HUES48 (cell line): ENCODE measurements around the gene LRRC27.

ENCODE experiments used
- H3K27ac ChIP-seq: one replicate; pipeline ENCODE4 v1.7.0; 2013; ENCODE audit warnings: low read depth, low read length, inconsistent platforms
- H3K27me3 ChIP-seq: 2 replicates; pipeline ENCODE4 v1.6.1; 2013; ENCODE audit warnings: mild to moderate bottlenecking, low read length; ENCODE audit not compliant: control insufficient read depth, insufficient read depth
- H3K36me3 ChIP-seq: 2 replicates; pipeline ENCODE4 v1.6.1; 2013; ENCODE audit warnings: low read length; ENCODE audit not compliant: control insufficient read depth, insufficient read depth
- H3K4me1 ChIP-seq: 2 replicates; pipeline ENCODE4 v1.6.1; 2013; ENCODE audit warnings: mild to moderate bottlenecking, low read length; ENCODE audit not compliant: control insufficient read depth, insufficient read depth
- H3K4me3 ChIP-seq: 2 replicates; pipeline ENCODE4 v1.5.1; 2013; ENCODE audit warnings: mild to moderate bottlenecking, low read depth, low read length
- H3K9ac ChIP-seq: 2 replicates; pipeline ENCODE4 v1.6.1; 2013; ENCODE audit warnings: mild to moderate bottlenecking, low read depth, low read length, moderate library complexity
- H3K9me3 ChIP-seq: 2 replicates; pipeline ENCODE4 v1.6.1; 2013; ENCODE audit warnings: low read length; ENCODE audit not compliant: control insufficient read depth, insufficient read depth

The LRRC27 gene

GRCh38 chr10:132363921-132364593 is 32.1 kb downstream of the LRRC27 start:
- H3K4me1 ChIP-seq = no peaks in the 10 kb centered on the region
- H3K27me3 ChIP-seq = no peaks in the 10 kb centered on the region
- H3K27ac ChIP-seq = no peak overlapping the region
- no peaks in the 10 kb centered on the region for H3K9me3 ChIP-seq
- no peak overlapping the region for H3K4me3 ChIP-seq
- no peak overlapping the region for H3K9ac ChIP-seq
- no peaks in the 10 kb centered on the region for H3K36me3 ChIP-seq

GRCh38 chr10:132364594-132364970 is 32.6 kb downstream of the LRRC27 start:
- H3K36me3 ChIP-seq = no peaks in the 10 kb centered on the region

GRCh38 chr10:132365102-132365501 is 33.1 kb downstream of the LRRC27 start:
- Histone ChIP-seq H3K4me1 (no peaks in the 10 kb centered on the region; the same call in 1 of the 2 replicates), H3K27me3 (no peaks in the 10 kb centered on the region), H3K36me3 (no peaks in the 10 kb centered on the region), H3K4me3 (no peak overlapping the region), H3K9ac (no peak overlapping the region), H3K27ac (no peak overlapping the region), H3K9me3 (no peaks in the 10 kb centered on the region)

More at GRCh38 chr10:132364594-132364970, 32.6 kb downstream of the LRRC27 start:
- no peak overlapping the region for H3K4me3 ChIP-seq
- H3K27ac ChIP-seq = no peak overlapping the region
- H3K4me1 ChIP-seq = no peaks in the 10 kb centered on the region; the same call in 1 of the 2 replicates
- H3K27me3 ChIP-seq = no peaks in the 10 kb centered on the region
- H3K9ac ChIP-seq = no peak overlapping the region
- no peaks in the 10 kb centered on the region for H3K9me3 ChIP-seq

- H3K36me3 ChIP-seq = no peaks in the 10 kb centered on the region
- H3K27me3 ChIP-seq = no peaks in the 10 kb centered on the region
- no peak overlapping the region for H3K4me3 ChIP-seq
- H3K9ac ChIP-seq = no peak overlapping the region
- H3K4me1 ChIP-seq = no peaks in the 10 kb centered on the region; the same call in 1 of the 2 replicates
- no peaks in the 10 kb centered on the region for H3K9me3 ChIP-seq
- H3K27ac ChIP-seq = no peak overlapping the region
Measured at GRCh38 chr10:132366006-132366405, 34.0 kb downstream of the LRRC27 start.

- no peaks in the 10 kb centered on the region; the same call in 1 of the 2 replicates for H3K4me1 ChIP-seq
- H3K27me3 ChIP-seq = no peaks in the 10 kb centered on the region
- no peaks in the 10 kb centered on the region for H3K9me3 ChIP-seq
- H3K9ac ChIP-seq = no peak overlapping the region
- H3K27ac ChIP-seq = no peak overlapping the region
- H3K4me3 ChIP-seq = no peak overlapping the region
- no peaks in the 10 kb centered on the region for H3K36me3 ChIP-seq
Measured at GRCh38 chr10:132366499-132366898, 34.5 kb downstream of the LRRC27 start.

- Histone ChIP-seq H3K4me1 (no peaks in the 10 kb centered on the region; the same call in 1 of the 2 replicates), H3K36me3 (no peaks in the 10 kb centered on the region), H3K4me3 (no peak overlapping the region), H3K27me3 (no peaks in the 10 kb centered on the region), H3K27ac (no peak overlapping the region), H3K9me3 (no peaks in the 10 kb centered on the region), H3K9ac (no peak overlapping the region)
Measured at GRCh38 chr10:132368391-132368790, 36.4 kb downstream of the LRRC27 start.

- no peaks in the 10 kb centered on the region for H3K36me3 ChIP-seq
- no peaks in the 10 kb centered on the region for H3K27me3 ChIP-seq
- H3K9ac ChIP-seq = no peak overlapping the region
- H3K4me3 ChIP-seq = no peak overlapping the region
- no peaks in the 10 kb centered on the region for H3K9me3 ChIP-seq
- H3K4me1 ChIP-seq = no peaks in the 10 kb centered on the region; the same call in 1 of the 2 replicates
- no peak overlapping the region for H3K27ac ChIP-seq
Measured at GRCh38 chr10:132368881-132369635, 37.1 kb downstream of the LRRC27 start.

- Histone ChIP-seq H3K27me3 (no peaks in the 10 kb centered on the region), H3K9me3 (no peaks in the 10 kb centered on the region)
Measured at GRCh38 chr10:132369636-132370185, 37.7 kb downstream of the LRRC27 start.

GRCh38 chr10:132370426-132371340 is 38.7 kb downstream of the LRRC27 start:
- no peaks in the 10 kb centered on the region for H3K27me3 ChIP-seq
- no peaks in the 10 kb centered on the region for H3K36me3 ChIP-seq
- no peak overlapping the region for H3K9ac ChIP-seq
- H3K9me3 ChIP-seq = no peaks in the 10 kb centered on the region
- H3K27ac ChIP-seq = no peak overlapping the region
- H3K4me1 ChIP-seq = peaks cover 5% of the 10 kb centered on the region; the same call in 1 of the 2 replicates
- H3K4me3 ChIP-seq = no peak overlapping the region

More at GRCh38 chr10:132369636-132370185, 37.7 kb downstream of the LRRC27 start:
- Histone ChIP-seq H3K9ac (no peak overlapping the region), H3K4me3 (no peak overlapping the region), H3K36me3 (no peaks in the 10 kb centered on the region), H3K4me1 (no peaks in the 10 kb centered on the region; the same call in 1 of the 2 replicates), H3K27ac (no peak overlapping the region)

- peaks cover 5% of the 10 kb centered on the region; the same call in 1 of the 2 replicates for H3K4me1 ChIP-seq
- H3K9ac ChIP-seq = no peak overlapping the region
- no peaks in the 10 kb centered on the region for H3K27me3 ChIP-seq
- no peak overlapping the region for H3K4me3 ChIP-seq
- no peak overlapping the region for H3K27ac ChIP-seq
- no peaks in the 10 kb centered on the region for H3K36me3 ChIP-seq
- H3K9me3 ChIP-seq = no peaks in the 10 kb centered on the region
Measured at GRCh38 chr10:132371641-132372081, 39.7 kb downstream of the LRRC27 start.
